ENCODE measurements around the gene CNDP2.
A peak's percentile ranks its signal among the peaks of the same experiment; 100 is the strongest.

Gene CNDP2

GRCh38 chr18:74456349-74457042 lies 39.7 kb upstream of the CNDP2 start:
- Histone ChIP-seq H2BK15ac (replicated peaks; ENCODE audit: low read depth) (no peak overlapping the region), H3K79me2 (ENCODE audit: control insufficient read depth, insufficient read depth, low read length) (no peaks in the 10 kb centered on the region), H3K9ac (ENCODE audit: low read length) (peak overlapping the region; percentile 41), H3K4me1 (ENCODE audit: control insufficient read depth, low read depth, low read length) (no peaks in the 10 kb centered on the region), H2BK120ac (ENCODE audit: low read depth, low read length) (no peak overlapping the region), H3K4ac (ENCODE audit: low read depth, low read length) (no peak overlapping the region), H3K56ac (ENCODE audit: low read length) (no peak overlapping the region), H3K18ac (ENCODE audit: low read length) (no peak overlapping the region), H3K27me3 (ENCODE audit: insufficient read depth, low read length, poor library complexity) (peaks cover 22% of the 10 kb centered on the region), H2BK5ac (ENCODE audit: low read length) (no peak overlapping the region), H2AK5ac (ENCODE audit: low read length) (no peak overlapping the region), H3K4me3 (ENCODE audit: low read length) (peak overlapping the region; percentile 17), H3K4me2 (ENCODE audit: low read length) (peak overlapping the region; percentile 23), H4K8ac (ENCODE audit: low read depth, low read length) (no peak overlapping the region), H3K36me3 (ENCODE audit: control insufficient read depth, insufficient read depth, low read length) (no peaks in the 10 kb centered on the region), H3K79me1 (ENCODE audit: low read length) (no peaks in the 10 kb centered on the region), H4K5ac (ENCODE audit: low read length) (no peak overlapping the region), H3K23ac (ENCODE audit: low read length) (no peak overlapping the region), H3K27ac (ENCODE audit: low read depth, low read length) (no peak overlapping the region)
- peak; percentile 17 for DNase-seq
- WGBS (ENCODE audit: extremely low coverage, insufficient coverage, low lambda C conversion rate) = no CpG with 5 or more reads among the region's 69 CpGs

GRCh38 chr18:74457043-74457724 lies 39.0 kb upstream of the CNDP2 start, which contains the start of gene DIPK1C:
TSS of gene DIPK1C (minus strand) at chr18:74457308. CDS start at chr18:74457259, 49 bp downstream.
- Histone ChIP-seq H3K27ac (ENCODE audit: low read depth, low read length) (no peak within 1 kb of the TSS), H2BK120ac (ENCODE audit: low read depth, low read length) (no peak within 1 kb of the TSS), H3K27me3 (ENCODE audit: insufficient read depth, low read length, poor library complexity) (peaks cover 22% of the 10 kb centered on the region), H3K4ac (ENCODE audit: low read depth, low read length) (no peak within 1 kb of the TSS), H2BK15ac (replicated peaks; ENCODE audit: low read depth) (no peak within 1 kb of the TSS), H3K18ac (ENCODE audit: low read length) (no peak within 1 kb of the TSS), H3K4me1 (ENCODE audit: control insufficient read depth, low read depth, low read length) (no peaks in the 10 kb centered on the region), H4K5ac (ENCODE audit: low read length) (no peak within 1 kb of the TSS), H3K4me3 (ENCODE audit: low read length) (peak within 1 kb of the TSS; percentile 17), H2AK5ac (ENCODE audit: low read length) (no peak within 1 kb of the TSS), H3K79me2 (ENCODE audit: control insufficient read depth, insufficient read depth, low read length) (no peaks in the 10 kb centered on the region), H3K4me2 (ENCODE audit: low read length) (peak within 1 kb of the TSS; percentile 23), H3K23ac (ENCODE audit: low read length) (no peak within 1 kb of the TSS), H2BK5ac (ENCODE audit: low read length) (no peak within 1 kb of the TSS), H3K56ac (ENCODE audit: low read length) (no peak within 1 kb of the TSS), H3K79me1 (ENCODE audit: low read length) (no peaks in the 10 kb centered on the region), H4K8ac (ENCODE audit: low read depth, low read length) (no peak within 1 kb of the TSS), H3K9ac (ENCODE audit: low read length) (peak within 1 kb of the TSS; percentile 41), H3K36me3 (ENCODE audit: control insufficient read depth, insufficient read depth, low read length) (no peaks in the 10 kb centered on the region)
- DNase-seq = no peak
- no CpG with 5 or more reads among the region's 76 CpGs for whole genome bisulfite sequencing (ENCODE audit: extremely low coverage, insufficient coverage, low lambda C conversion rate)

GRCh38 chr18:74457725-74458421 lies 38.3 kb upstream of the CNDP2 start:
- no CpG with 5 or more reads among the region's 34 CpGs for WGBS (ENCODE audit: extremely low coverage, insufficient coverage, low lambda C conversion rate)
- H3K4ac ChIP-seq (ENCODE audit: low read depth, low read length) = no peak overlapping the region

GRCh38 chr18:74459889-74460288 lies 36.3 kb upstream of the CNDP2 start:
- no peak overlapping the region for H4K8ac ChIP-seq (ENCODE audit: low read depth, low read length)
- H3K36me3 ChIP-seq (ENCODE audit: control insufficient read depth, insufficient read depth, low read length) = no peaks in the 10 kb centered on the region
- no peak overlapping the region for H2BK5ac ChIP-seq (ENCODE audit: low read length)
- no peak overlapping the region for H2BK120ac ChIP-seq (ENCODE audit: low read depth, low read length)
- no peak overlapping the region for H3K4me3 ChIP-seq (ENCODE audit: low read length)
- H3K23ac ChIP-seq (ENCODE audit: low read length) = no peak overlapping the region
- H3K79me1 ChIP-seq (ENCODE audit: low read length) = no peaks in the 10 kb centered on the region
- no CpG with 5 or more reads among the region's 7 CpGs for WGBS (ENCODE audit: extremely low coverage, insufficient coverage, low lambda C conversion rate)
- no peak overlapping the region for H4K5ac ChIP-seq (ENCODE audit: low read length)
- H3K27ac ChIP-seq (ENCODE audit: low read depth, low read length) = no peak overlapping the region
- H3K4me2 ChIP-seq (ENCODE audit: low read length) = no peak overlapping the region
- H3K18ac ChIP-seq (ENCODE audit: low read length) = no peak overlapping the region
- no peaks in the 10 kb centered on the region for H3K79me2 ChIP-seq (ENCODE audit: control insufficient read depth, insufficient read depth, low read length)
- H3K4ac ChIP-seq (ENCODE audit: low read depth, low read length) = no peak overlapping the region
- H3K9ac ChIP-seq (ENCODE audit: low read length) = no peak overlapping the region
- no peaks in the 10 kb centered on the region for H3K4me1 ChIP-seq (ENCODE audit: control insufficient read depth, low read depth, low read length)
- DNase-seq = peak; percentile 79
- no peak overlapping the region for H2BK15ac ChIP-seq (replicated peaks; ENCODE audit: low read depth)
- H2AK5ac ChIP-seq (ENCODE audit: low read length) = no peak overlapping the region
- peaks cover 22% of the 10 kb centered on the region for H3K27me3 ChIP-seq (ENCODE audit: insufficient read depth, low read length, poor library complexity)
- no peak overlapping the region for H3K56ac ChIP-seq (ENCODE audit: low read length)

More at GRCh38 chr18:74457725-74458421, 38.3 kb upstream of the CNDP2 start:
- Histone ChIP-seq H3K27ac (ENCODE audit: low read depth, low read length) (no peak overlapping the region), H3K4me2 (ENCODE audit: low read length) (no peak overlapping the region), H2AK5ac (ENCODE audit: low read length) (no peak overlapping the region), H2BK15ac (replicated peaks; ENCODE audit: low read depth) (no peak overlapping the region), H3K36me3 (ENCODE audit: control insufficient read depth, insufficient read depth, low read length) (no peaks in the 10 kb centered on the region), H3K79me1 (ENCODE audit: low read length) (no peaks in the 10 kb centered on the region), H3K18ac (ENCODE audit: low read length) (no peak overlapping the region), H3K27me3 (ENCODE audit: insufficient read depth, low read length, poor library complexity) (peaks cover 22% of the 10 kb centered on the region), H3K4me3 (ENCODE audit: low read length) (no peak overlapping the region), H2BK5ac (ENCODE audit: low read length) (no peak overlapping the region), H3K9ac (ENCODE audit: low read length) (no peak overlapping the region), H4K5ac (ENCODE audit: low read length) (no peak overlapping the region), H3K23ac (ENCODE audit: low read length) (no peak overlapping the region), H3K79me2 (ENCODE audit: control insufficient read depth, insufficient read depth, low read length) (no peaks in the 10 kb centered on the region), H4K8ac (ENCODE audit: low read depth, low read length) (no peak overlapping the region), H2BK120ac (ENCODE audit: low read depth, low read length) (no peak overlapping the region), H3K4me1 (ENCODE audit: control insufficient read depth, low read depth, low read length) (no peaks in the 10 kb centered on the region), H3K56ac (ENCODE audit: low read length) (no peak overlapping the region)
- no peak for DNase-seq

GRCh38 chr18:74460825-74461224 lies 35.3 kb upstream of the CNDP2 start:
- no peak overlapping the region for H2BK120ac ChIP-seq (ENCODE audit: low read depth, low read length)
- no peaks in the 10 kb centered on the region for H3K79me1 ChIP-seq (ENCODE audit: low read length)
- no CpG with 5 or more reads among the region's 7 CpGs for WGBS (ENCODE audit: extremely low coverage, insufficient coverage, low lambda C conversion rate)
- H3K4me2 ChIP-seq (ENCODE audit: low read length) = no peak overlapping the region
- H3K4ac ChIP-seq (ENCODE audit: low read depth, low read length) = no peak overlapping the region
- no peak overlapping the region for H2BK5ac ChIP-seq (ENCODE audit: low read length)
- H4K5ac ChIP-seq (ENCODE audit: low read length) = no peak overlapping the region
- no peak overlapping the region for H3K9ac ChIP-seq (ENCODE audit: low read length)
- no peaks in the 10 kb centered on the region for H3K79me2 ChIP-seq (ENCODE audit: control insufficient read depth, insufficient read depth, low read length)
- H2AK5ac ChIP-seq (ENCODE audit: low read length) = no peak overlapping the region
- H3K23ac ChIP-seq (ENCODE audit: low read length) = no peak overlapping the region
- H3K36me3 ChIP-seq (ENCODE audit: control insufficient read depth, insufficient read depth, low read length) = no peaks in the 10 kb centered on the region
- H3K4me3 ChIP-seq (ENCODE audit: low read length) = no peak overlapping the region
- no peak overlapping the region for H3K56ac ChIP-seq (ENCODE audit: low read length)
- no peaks in the 10 kb centered on the region for H3K4me1 ChIP-seq (ENCODE audit: control insufficient read depth, low read depth, low read length)
- no peak overlapping the region for H3K27ac ChIP-seq (ENCODE audit: low read depth, low read length)
- DNase-seq = no peak
- H3K18ac ChIP-seq (ENCODE audit: low read length) = no peak overlapping the region
- H4K8ac ChIP-seq (ENCODE audit: low read depth, low read length) = no peak overlapping the region
- no peak overlapping the region for H2BK15ac ChIP-seq (replicated peaks; ENCODE audit: low read depth)
- H3K27me3 ChIP-seq (ENCODE audit: insufficient read depth, low read length, poor library complexity) = peaks cover 22% of the 10 kb centered on the region

Measured in mesendoderm (in vitro differentiated cells).